H1 (cell line): Measurements from ENCODE around the gene IFI30. TPM values are rescaled to one million over a fixed set of nuclear protein-coding genes. Genes with fewer than 3 reads are reported as not detected.
A peak's percentile ranks its signal among the peaks of the same experiment; 100 is the strongest.

ENCODE experiments used
- CTCF ChIA-PET: fragments of 300-600 bp; sonication (Branson Sonifier 250); formaldehyde crosslinking; loops from one replicate; lab custom pipeline; 2021; ENCODE audit not compliant: partially characterized antibody; lab: Charles Lee
- POLR2A ChIA-PET: fragments of 300-600 bp; sonication (Branson Sonifier 250); formaldehyde crosslinking; loops from one replicate; lab custom pipeline; 2021; ENCODE audit warnings: inconsistent platforms; ENCODE audit not compliant: partially characterized antibody; lab: Charles Lee
- DNase-seq, 2 experiments: peaks; one replicate each; pipeline versions ENCODE4 v3.0.0 to v3.0.0-alpha.2; 2010 to 2022; ENCODE audit warnings: low spot score in 2 of 2, low read depth in 1 of 2, mixed read lengths in 1 of 2
- FAIRE-seq: peaks from 2 replicates; lab custom pipeline; 2011; peaks lifted over from hg19 to GRCh38; lab: Jason Lieb, UNC
- H2AFZ ChIP-seq: 2 replicates; pipeline ENCODE4 v1.8.1; 2012; ENCODE audit warnings: low read length, inconsistent platforms
- H2AK5ac ChIP-seq: 2 replicates; pipeline ENCODE4 v1.6.1; 2013; ENCODE audit warnings: low read depth, low read length
- H2BK120ac ChIP-seq: replicated peaks from 2 replicates; pipeline ENCODE3; 2013; ENCODE audit warnings: low read depth, low read length, inconsistent platforms
- H2BK12ac ChIP-seq: 2 replicates; pipeline ENCODE4 v1.6.1; 2013; ENCODE audit warnings: low read depth, low read length
- H2BK15ac ChIP-seq: 2 replicates; pipeline ENCODE4 v1.6.1; 2013; ENCODE audit warnings: low read length
- H2BK20ac ChIP-seq: 2 replicates; pipeline ENCODE4 v1.6.1; 2013; ENCODE audit warnings: low read length
- H2BK5ac ChIP-seq: 2 replicates; pipeline ENCODE4 v1.6.1; 2013; ENCODE audit warnings: low read depth, low read length
- H3K14ac ChIP-seq: 2 replicates; pipeline ENCODE4 v1.6.1; 2013; ENCODE audit warnings: inconsistent platforms; ENCODE audit not compliant: insufficient read length
- H3K18ac ChIP-seq: 2 replicates; pipeline ENCODE4 v1.6.1; 2013; ENCODE audit warnings: low read length; ENCODE audit errors: extremely low read depth
- H3K23ac ChIP-seq: 2 replicates; pipeline ENCODE4 v1.6.1; 2013; ENCODE audit warnings: inconsistent platforms; ENCODE audit not compliant: insufficient read length
- H3K23me2 ChIP-seq: 2 replicates; pipeline ENCODE4 v1.6.1; 2013; ENCODE audit warnings: low read depth, low read length
- H3K27ac ChIP-seq: 2 replicates; pipeline ENCODE4 v1.6.1; 2011; ENCODE audit warnings: low read depth, low read length, inconsistent platforms
- H3K27me3 ChIP-seq, 4 experiments: replicated peaks in 1 of 4; 1 replicate in 1 of 4; 2 replicates in 3 of 4; pipeline versions ENCODE4 v1.6.1 to v1.8.1; 2011 to 2013; ENCODE audit warnings: low read length in 3 of 4, mild to moderate bottlenecking in 3 of 4, inconsistent platforms in 2 of 4, mixed read lengths in 2 of 4, moderate library complexity in 1 of 4; ENCODE audit not compliant: control insufficient read depth in 3 of 4, insufficient read depth in 3 of 4; ENCODE audit errors: extremely low read depth in 1 of 4
- H3K36me3 ChIP-seq, 4 experiments: 2 replicates each; pipeline versions ENCODE4 v1.6.1 to v1.8.1; 2011 to 2013; ENCODE audit warnings: mild to moderate bottlenecking in 4 of 4, low read length in 3 of 4, moderate library complexity in 2 of 4, control low read depth in 1 of 4, inconsistent platforms in 1 of 4; ENCODE audit not compliant: insufficient read depth in 4 of 4, control insufficient read depth in 2 of 4
- H3K4ac ChIP-seq: replicated peaks from 2 replicates; pipeline ENCODE3; 2013; ENCODE audit warnings: low read length, low read depth, mixed read lengths, inconsistent platforms; ENCODE audit not compliant: insufficient read length
- H3K4me1 ChIP-seq, 4 experiments: replicated peaks in 1 of 4; 1 replicate in 1 of 4; 2 replicates in 3 of 4; pipeline versions ENCODE4 v1.6.1 to v1.8.1; 2011 to 2013; ENCODE audit warnings: low read length in 3 of 4, inconsistent platforms in 2 of 4, mixed read lengths in 1 of 4; ENCODE audit not compliant: insufficient read depth in 4 of 4, control insufficient read depth in 3 of 4
- H3K4me2 ChIP-seq, 2 experiments: 2 replicates each; pipeline versions ENCODE4 v1.6.1 to v1.8.1; 2011 to 2013; ENCODE audit warnings: low read depth in 2 of 2, low read length in 2 of 2, control low read depth in 1 of 2, inconsistent platforms in 1 of 2, mild to moderate bottlenecking in 1 of 2; ENCODE audit not compliant: insufficient read depth in 1 of 2
- H3K4me3 ChIP-seq, 4 experiments: fragments of 200-600, 300-600 bp in 1 of 4; sonication (generic), shearing (Covaris generic), sonication (Bioruptor Twin) in 1 of 4; 2 replicates each; pipeline versions ENCODE4 v1.5.1 to v1.8.1; 2011 to 2016; ENCODE audit warnings: low read length in 4 of 4, low read depth in 3 of 4, control low read depth in 2 of 4, inconsistent platforms in 2 of 4, mild to moderate bottlenecking in 2 of 4, mixed read lengths in 1 of 4, moderate library complexity in 1 of 4; ENCODE audit not compliant: insufficient read depth in 2 of 4; ENCODE audit errors: extremely low read depth in 1 of 4
- H3K56ac ChIP-seq: replicated peaks from 2 replicates; pipeline ENCODE3; 2013; ENCODE audit warnings: low read depth, mild to moderate bottlenecking, mixed read lengths, low read length, inconsistent platforms; ENCODE audit not compliant: insufficient read length
- H3K79me1 ChIP-seq: 2 replicates; pipeline ENCODE4 v1.6.1; 2013; ENCODE audit warnings: low read depth, low read length, control low read depth
- H3K79me2 ChIP-seq, 2 experiments: 2 replicates each; pipeline versions ENCODE4 v1.6.1 to v1.8.1; 2012 to 2013; ENCODE audit warnings: low read length in 2 of 2, mild to moderate bottlenecking in 2 of 2, inconsistent platforms in 1 of 2; ENCODE audit not compliant: insufficient read depth in 2 of 2, control insufficient read depth in 1 of 2
- H3K9ac ChIP-seq, 4 experiments: replicated peaks in 1 of 4; 1 replicate in 1 of 4; 2 replicates in 3 of 4; pipeline versions ENCODE4 v1.6.1 to v1.8.1; 2011 to 2013; ENCODE audit warnings: low read depth in 3 of 4, low read length in 3 of 4, control low read depth in 2 of 4, mild to moderate bottlenecking in 2 of 4, moderate library complexity in 2 of 4, inconsistent platforms in 1 of 4; ENCODE audit errors: extremely low read depth in 1 of 4
- H3K9me3 ChIP-seq, 2 experiments: 2 replicates each; pipeline versions ENCODE4 v1.6.1 to v1.8.1; 2012 to 2013; ENCODE audit warnings: mild to moderate bottlenecking in 2 of 2, moderate library complexity in 2 of 2, control low read depth in 1 of 2, inconsistent platforms in 1 of 2, low read depth in 1 of 2, low read length in 1 of 2, mixed read lengths in 1 of 2; ENCODE audit not compliant: insufficient read depth in 2 of 2
- H4K20me1 ChIP-seq, 2 experiments: replicated peaks in 1 of 2; 2 replicates each; pipeline versions ENCODE3 to v1.8.1; 2011 to 2013; ENCODE audit warnings: inconsistent platforms in 2 of 2, low read length in 2 of 2, mild to moderate bottlenecking in 1 of 2; ENCODE audit not compliant: insufficient read depth in 2 of 2, control insufficient read depth in 1 of 2
- H4K5ac ChIP-seq: 2 replicates; pipeline ENCODE4 v1.6.1; 2013; ENCODE audit warnings: low read length, low read depth, mixed read lengths, inconsistent platforms; ENCODE audit not compliant: insufficient read length
- H4K8ac ChIP-seq: 2 replicates; pipeline ENCODE4 v1.8.0; 2013; ENCODE audit warnings: mild to moderate bottlenecking, moderate library complexity, low read length, inconsistent platforms; ENCODE audit not compliant: insufficient read depth; ENCODE audit errors: extremely low read depth
- H4K91ac ChIP-seq: replicated peaks from 2 replicates; pipeline ENCODE3; 2013; ENCODE audit warnings: low read length, mixed read lengths, inconsistent platforms; ENCODE audit not compliant: insufficient read length
- BACH1 ChIP-seq: IDR thresholded peaks from 2 replicates; pipeline ENCODE4 v1.6.1; 2012; ENCODE audit warnings: low read length, improper control_type of control experiment
- BCL11A ChIP-seq, 2 experiments: IDR thresholded peaks; one replicate each; pipeline ENCODE4 v1.6.1; 2011; ENCODE audit warnings: low read depth in 2 of 2, low read length in 2 of 2, mild to moderate bottlenecking in 2 of 2
- CBX5 ChIP-seq: fragments of 300-800, 300-1000 bp; sonication (generic); IDR thresholded peaks from 2 replicates; pipeline ENCODE4 v1.7.1; 2016; ENCODE audit warnings: antibody characterized with exemption, low read length, low read depth
- KDM4A ChIP-seq: IDR thresholded peaks from one replicate; pipeline ENCODE4 v1.7.1; 2012; ENCODE audit warnings: low read depth, mild to moderate bottlenecking, moderate library complexity, low read length, inconsistent platforms; ENCODE audit not compliant: severe bottlenecking
- PHF8 ChIP-seq: fragments of 200-600 bp; sonication (generic); conservative IDR thresholded peaks from 2 replicates; pipeline ENCODE4 v1.7.1; 2012; ENCODE audit warnings: low read depth, mild to moderate bottlenecking, inconsistent platforms, low read length, moderate library complexity
- SIN3A ChIP-seq, 2 experiments: IDR thresholded peaks in 1 of 2; conservative IDR thresholded peaks in 1 of 2; 2 replicates each; pipeline ENCODE4 v1.6.1; 2011 to 2012; ENCODE audit warnings: low read length in 2 of 2, improper control_type of control experiment in 1 of 2, low read depth in 1 of 2, mild to moderate bottlenecking in 1 of 2
- WGBS, 2 experiments: shearing (Covaris generic) in 1 of 2; methylation state at CpG; one replicate each; pipeline versions ENCODE4 v1.1.6 to v1.1.7; 2013 to 2015; ENCODE audit warnings: low lambda C conversion rate in 2 of 2, mixed read lengths in 2 of 2, inconsistent platforms in 1 of 2, low coverage in 1 of 2, missing lambda C conversion rate in 1 of 2; ENCODE audit not compliant: insufficient replicate concordance in 2 of 2, insufficient coverage in 1 of 2, insufficient read length in 1 of 2; ENCODE audit errors: extremely low coverage in 1 of 2, missing lambda C conversion rate in 1 of 2; 5-methylcytosine and 5-hydroxymethylcytosine counted together
- polyA plus RNA-seq, 7 experiments: library from polyadenylated mRNA; depleted of rRNA in 3 of 7; stranded (reverse) in 5 of 7; unstranded in 2 of 7; fragments of >200 nt in 5 of 7; fragments of 200-250 nt in 2 of 7; gene quantifications; 1 replicate in 5 of 7; 2 replicates in 1 of 7; 4 replicates in 1 of 7; pipeline versions ENCODE4 v1.2.1 to v1.2.3, GENCODE V29; 2011 to 2013; ENCODE audit warnings: missing spikeins in 2 of 7, mixed read lengths in 2 of 7
- total RNA-seq: library from RNA; stranded (reverse); fragmentation: NEBNext Ultra II Directional; extraction: Animal tissue kit (Norgen Biotek cat#: 25700); gene quantifications from 2 replicates; pipeline ENCODE4 v1.2.1, GENCODE V29; 2021

Gene IFI30
- total and polyA plus RNA-seq, 2 of the 8 experiments (the other 6 are each of a cell fraction or from before 2014, with no cell fraction given), result 28.9 to 62.4 TPM

DNA sequence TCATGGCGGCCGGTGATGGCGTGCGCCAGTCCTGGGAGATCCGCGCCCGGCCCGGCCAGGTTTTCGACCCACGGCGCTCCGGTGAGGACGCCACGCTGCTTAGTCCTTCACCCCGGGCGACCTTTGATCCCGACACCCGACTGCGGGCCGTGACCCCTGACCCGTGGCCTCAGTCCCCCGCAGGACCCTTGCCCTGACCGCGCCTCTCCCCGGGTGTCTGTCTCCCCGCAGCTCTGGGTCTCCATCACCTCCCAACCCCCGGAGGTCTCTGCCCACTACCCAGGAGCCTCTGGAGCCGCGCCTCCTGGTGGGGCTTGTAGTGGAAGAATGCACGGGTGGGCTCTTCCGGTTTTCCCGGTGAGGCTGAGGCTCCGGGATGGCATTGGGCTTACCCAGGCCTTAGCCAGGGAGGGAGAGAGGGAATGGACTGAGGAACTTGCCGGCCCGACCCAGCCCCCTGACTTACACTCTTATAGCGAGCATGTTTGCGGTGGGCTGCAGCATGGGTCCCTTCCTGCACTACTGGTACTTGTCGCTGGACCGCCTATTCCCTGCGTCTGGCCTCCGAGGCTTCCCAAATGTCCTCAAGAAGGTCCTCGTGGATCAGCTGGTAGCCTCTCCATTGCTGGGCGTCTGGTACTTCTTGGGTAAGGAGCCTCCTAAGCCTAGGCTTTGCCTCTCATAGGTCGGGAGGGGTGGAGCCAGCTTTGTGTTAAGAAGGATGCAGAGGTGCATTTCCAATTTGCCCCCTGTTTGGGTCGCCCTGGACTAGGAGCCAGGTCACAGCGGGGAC, 20.0 kb downstream of the IFI30 start:
- H3K23me2 ChIP-seq, result peaks cover 10% of the 10 kb centered on the region
- no peak overlapping the region for H4K91ac ChIP-seq
- no peak overlapping the region for H2AFZ ChIP-seq
- peaks cover 3 to 22% of the 10 kb centered on the region in 2 experiments for H4K20me1 ChIP-seq
- peaks cover 7 to 24% (median 9%) of the 10 kb centered on the region in 4 experiments; a peak in 6 of 8 replicates for H3K36me3 ChIP-seq
- peak overlapping the region; percentile 58 to 79 (median 69) for H3K9ac ChIP-seq
- no peak overlapping the region for H3K23ac ChIP-seq
- peak overlapping the region; percentile 60; the same call in 1 of the 2 replicates for H3K27ac ChIP-seq
- no peak overlapping the region for H3K4ac ChIP-seq
- no peak overlapping the region for H2BK12ac ChIP-seq
- H3K56ac ChIP-seq, result peak overlapping the region; percentile 16
- H4K5ac ChIP-seq, result peak overlapping the region; percentile 7
- H3K14ac ChIP-seq, result no peak overlapping the region
- H3K4me2 ChIP-seq, result peak overlapping the region; percentile 93 to 94
- H3K4me1 ChIP-seq, result peaks cover 5 to 12% (median 8%) of the 10 kb centered on the region in 4 experiments
- H2BK120ac ChIP-seq, result no peak overlapping the region
- H3K79me2 ChIP-seq, result peaks cover 0 to 4% of the 10 kb centered on the region in 2 experiments; a peak in 1 of 4 replicates
- H4K8ac ChIP-seq, result peak overlapping the region; percentile 72; the same call in 1 of the 2 replicates
- peak overlapping the region; percentile 71; the same call in 1 of the 2 replicates for H3K18ac ChIP-seq
- ChIA-PET POLR2A (interaction anchor here (0.6 to 5.8 kb wide), 9 partner anchors 9 to 198 kb away, joined by 3 to 38 read pairs (median 3); partner anchors contain the start of genes JUND and RAB3A), CTCF (interaction anchor here (0.6 to 2.8 kb wide), 12 partner anchors 11 to 322 kb away, joined by 3 to 20 read pairs (median 4); a partner anchor contains a TSS)
- WGBS, 2 experiments, result 12% methylated on average over 46 of the region's 46 CpGs; no CpG with 5 or more reads in 1 of the 2 experiments
- no peaks in the 10 kb centered on the region for H3K27me3 ChIP-seq
- peak overlapping the region; percentile 82 to 96 (median 89) for H3K4me3 ChIP-seq
- TF ChIP-seq SIN3A (conservative IDR thresholded peaks at IDR 0.05 in 1 of 2, IDR thresholded peaks at IDR 0.05 in 1 of 2; ENCODE audit: low read depth in 1 of 2, low read length in 2 of 2) (0 out of 4 replicates have a peak, but pooled peaks of 1 of the 2 experiments have one; percentile 9), BACH1 (no peak), PHF8 (peak; percentile 26), BCL11A (IDR thresholded peaks at IDR 0.05; ENCODE audit: low read depth in 2 of 2, low read length in 2 of 2) (no peak), KDM4A (peak; percentile 22), CBX5 (no peak)
- no peak for DNase-seq
- H2BK5ac ChIP-seq, result peak overlapping the region; percentile 85; the same call in 1 of the 2 replicates
- H2BK20ac ChIP-seq, result no peak overlapping the region
- no peak for FAIRE-seq
- H3K79me1 ChIP-seq, result peaks cover 6% of the 10 kb centered on the region; the same call in 1 of the 2 replicates
- no peak overlapping the region for H2BK15ac ChIP-seq
- H3K9me3 ChIP-seq, result no peaks in the 10 kb centered on the region
- H2AK5ac ChIP-seq, result no peak overlapping the region
